Endothelial cell of umbilical vein (primary cell): ENCODE measurements around the gene NAXD.
"Not testable (repeated sequence)": the region's sequence is repeated elsewhere in the genome, so short reads cannot be mapped to it uniquely, and the experiment has no call there.

Source experiments
- CTCF ChIP-seq, 2 donors: IDR thresholded peaks; 1 replicate in 1 of 2; 2 replicates in 1 of 2; pipeline ENCODE4 v1.5.1; 2011; ENCODE audit warnings: low read length in 2 of 2, mild to moderate bottlenecking in 2 of 2, moderate library complexity in 2 of 2, control low read depth in 1 of 2, inconsistent platforms in 1 of 2, low read depth in 1 of 2; ENCODE audit not compliant: insufficient read depth in 1 of 2; ENCODE audit errors: extremely low read depth in 1 of 2
- POLR2A ChIP-seq: IDR thresholded peaks from 2 replicates; pipeline ENCODE4 v1.6.1; 2012; ENCODE audit warnings: low read depth, mild to moderate bottlenecking, control low read depth, low read length

- TF ChIP-seq POLR2A; CTCF (IDR thresholded peaks at IDR 0.05; ENCODE audit: extremely low read depth in 1 of 2, insufficient read depth in 1 of 2, low read depth in 1 of 2, low read length in 2 of 2): not testable (repeated sequence)
These were observed 16.9 kb downstream of the NAXD start for GRCh38 chr13:110632255-110632654.
